ENCODE data around the gene ARFGAP3. TPM values are rescaled to one million over a fixed set of nuclear protein-coding genes. Genes with fewer than 3 reads are reported as not detected.
A peak's percentile ranks its signal among the peaks of the same experiment; 100 is the strongest.

Gene ARFGAP3
- total RNA-seq, 1 experiment from 2014 or later = 27.0 TPM

DNA sequence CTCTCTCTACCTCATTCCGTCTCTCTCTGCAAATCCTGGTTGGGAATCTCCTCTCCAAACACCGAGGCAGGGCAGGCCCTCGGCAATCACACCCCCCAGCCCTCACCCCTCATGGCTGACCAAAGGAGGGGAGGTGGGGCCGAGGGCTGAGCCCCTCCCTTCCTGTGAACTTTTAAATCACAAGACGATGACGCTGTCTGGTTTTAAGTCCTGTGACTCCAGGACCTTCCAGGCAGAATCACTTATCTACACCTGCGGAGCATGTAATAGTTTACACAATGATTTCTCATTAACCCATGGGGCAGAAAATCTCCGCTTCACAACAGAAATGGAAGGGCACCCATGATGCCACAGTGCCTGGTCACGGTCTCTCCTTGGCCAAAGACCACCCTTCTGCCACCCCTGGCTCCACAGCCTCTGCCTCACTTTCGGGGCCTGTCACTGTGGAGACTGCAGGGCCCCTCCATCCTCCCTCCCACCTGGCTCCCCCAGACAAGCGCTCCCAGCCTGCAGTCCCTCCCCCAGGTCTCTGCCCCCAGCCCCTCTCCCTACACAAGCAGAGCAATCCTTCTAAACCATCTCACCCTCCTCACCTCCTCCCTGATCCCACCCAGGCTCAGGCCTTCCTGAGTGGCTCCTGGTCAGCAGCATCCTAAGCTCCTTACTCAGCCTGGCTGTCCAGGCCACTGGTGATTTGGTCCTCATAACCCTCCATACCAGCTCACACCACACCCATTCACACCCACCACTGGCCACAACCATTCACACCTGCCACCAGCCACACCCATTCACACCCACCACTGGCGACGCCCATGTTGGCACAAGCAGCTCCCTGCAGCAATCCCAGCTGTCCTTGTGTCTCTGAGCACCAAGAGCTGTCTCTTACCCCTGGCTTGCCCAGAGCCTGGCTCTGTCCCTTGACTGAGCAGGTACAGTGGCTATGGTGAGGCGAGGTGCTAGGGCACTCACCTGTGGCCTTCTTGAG lies 30.7 kb upstream of the ARFGAP3 start:
- Histone ChIP-seq H3K27ac (ENCODE audit: low read length) (no peak overlapping the region), H3K4me3 (ENCODE audit: low read depth in 2 of 2, low read length in 2 of 2) (no peak overlapping the region), H3K36me3 (ENCODE audit: control insufficient read depth, insufficient read depth, low read length) (no peaks in the 10 kb centered on the region), H3K27me3 (ENCODE audit: control insufficient read depth, insufficient read depth, low read length) (no peaks in the 10 kb centered on the region), H3K9me3 (ENCODE audit: control insufficient read depth, insufficient read depth, low read depth, low read length) (no peaks in the 10 kb centered on the region), H3K4me1 (ENCODE audit: control insufficient read depth, insufficient read depth, low read length) (no peaks in the 10 kb centered on the region)
- TF ChIP-seq CTCF (IDR thresholded peaks at IDR 0.05) = no peak
- no peak for TF ChIP-seq SIN3A (IDR thresholded peaks at IDR 0.05; ENCODE audit: borderline replicate concordance, insufficient read depth, low read depth, low read length)
- TF ChIP-seq POLR2AphosphoS5 (IDR thresholded peaks at IDR 0.05; ENCODE audit: low read depth, low read length) = no peak
- no peak for TF ChIP-seq TCF7L2 (IDR thresholded peaks at IDR 0.05; ENCODE audit: low read depth, low read length)
- no peak for TF ChIP-seq REST (IDR thresholded peaks at IDR 0.05; ENCODE audit: insufficient read depth in 1 of 2, low read depth in 2 of 2, low read length in 1 of 2)
- intact Hi-C loops (cut with micrococcal nuclease; ENCODE audit: unreplicated experiment) (no loop called here), in situ Hi-C loops (cut with HindIII; ENCODE audit: low pct_unique_long_range_greater_than_20kb, low sequenced_read_pairs) (no loop called here)
- TSS peak; percentile 57 for BruUV-seq (replicated peaks)
- ATAC-seq (no peak), DNase-seq (ENCODE audit: low read depth, low spot score) (no peak)
- ChIA-PET POLR2A (no interaction called here), CTCF (no interaction called here)

- ATAC-seq (no peak), DNase-seq (ENCODE audit: low read depth, low spot score) (no peak)
- Histone ChIP-seq H3K27me3 (ENCODE audit: control insufficient read depth, insufficient read depth, low read length) (no peaks in the 10 kb centered on the region), H3K4me3 (ENCODE audit: low read depth in 2 of 2, low read length in 2 of 2) (no peak overlapping the region), H3K36me3 (ENCODE audit: control insufficient read depth, insufficient read depth, low read length) (no peaks in the 10 kb centered on the region), H3K4me1 (ENCODE audit: control insufficient read depth, insufficient read depth, low read length) (no peaks in the 10 kb centered on the region), H3K27ac (ENCODE audit: low read length) (no peak overlapping the region), H3K9me3 (ENCODE audit: control insufficient read depth, insufficient read depth, low read depth, low read length) (no peaks in the 10 kb centered on the region)
- CTCF ChIA-PET = no interaction called here
- TF ChIP-seq TCF7L2 (IDR thresholded peaks at IDR 0.05; ENCODE audit: low read depth, low read length) (no peak), SIN3A (IDR thresholded peaks at IDR 0.05; ENCODE audit: borderline replicate concordance, insufficient read depth, low read depth, low read length) (no peak), REST (IDR thresholded peaks at IDR 0.05; ENCODE audit: insufficient read depth in 1 of 2, low read depth in 2 of 2, low read length in 1 of 2) (no peak), CTCF (IDR thresholded peaks at IDR 0.05) (no peak), POLR2AphosphoS5 (IDR thresholded peaks at IDR 0.05; ENCODE audit: low read depth, low read length) (no peak)
- no TSS peak for BruUV-seq (replicated peaks)
- intact Hi-C loops (cut with micrococcal nuclease; ENCODE audit: unreplicated experiment) (no loop called here), in situ Hi-C loops (cut with HindIII; ENCODE audit: low pct_unique_long_range_greater_than_20kb, low sequenced_read_pairs) (no loop called here)
- POLR2A ChIA-PET = no interaction called here
These were observed 30.0 kb upstream of the ARFGAP3 start for GRCh38 chr22:42887120-42887519.
